HEK293 (cell line): Measurements from ENCODE around the gene NAA80.
A peak's percentile ranks its signal among the peaks of the same experiment; 100 is the strongest.

ENCODE experiments used
- CTCF ChIA-PET: fragments of 350-600 bp; formaldehyde crosslinking; extraction: SDS; loops from one replicate; lab custom pipeline; 2021; ENCODE audit warnings: antibody characterized with exemption; lab: Yijun Ruan, JAX
- POLR2A ChIA-PET: fragments of 300-600 bp; formaldehyde crosslinking; extraction: SDS; loops from one replicate; lab custom pipeline; 2020; ENCODE audit warnings: antibody characterized with exemption, inconsistent platforms; lab: Yijun Ruan, JAX
- H3K27ac ChIP-seq: fragments of 200-500 bp; sonication (Bioruptor generic); 2 replicates; pipeline ENCODE4 v1.5.1; 2014; ENCODE audit warnings: low read depth, low read length, control low read depth, inconsistent platforms; ENCODE audit errors: extremely low read depth
- H3K36me3 ChIP-seq, 2 experiments: fragments of 200-500 bp in 1 of 2; sonication (Bioruptor generic) in 1 of 2; 1 replicate in 1 of 2; 2 replicates in 1 of 2; pipeline ENCODE4 v1.5.1; 2014 to 2017; ENCODE audit warnings: inconsistent platforms in 2 of 2, low read length in 2 of 2; ENCODE audit not compliant: control insufficient read depth in 2 of 2, insufficient read depth in 1 of 2
- H3K4me1 ChIP-seq: fragments of 200-500 bp; sonication (Bioruptor generic); 2 replicates; pipeline ENCODE4 v1.5.1; 2014; ENCODE audit warnings: mild to moderate bottlenecking, low read length, inconsistent platforms; ENCODE audit not compliant: control insufficient read depth, insufficient read depth
- H3K4me3 ChIP-seq: 2 replicates; pipeline ENCODE4 v1.5.1; 2011; ENCODE audit warnings: low read depth, mild to moderate bottlenecking, control low read depth, low read length, moderate library complexity
- H3K9me3 ChIP-seq: fragments of 200-500 bp; sonication (Bioruptor generic); 2 replicates; pipeline ENCODE4 v1.5.1; 2014; ENCODE audit warnings: low read depth, low read length, inconsistent platforms; ENCODE audit not compliant: control insufficient read depth, insufficient read depth
- GLI2 ChIP-seq: fragments of 450-650 bp; formaldehyde crosslinking; IDR thresholded peaks from 2 replicates; pipeline ENCODE4; 2017; ENCODE audit warnings: missing biosample characterization, missing genetic modification characterization, low read depth, borderline replicate concordance
- GLIS1 ChIP-seq: fragments of 450-650 bp; formaldehyde crosslinking; IDR thresholded peaks from 2 replicates; pipeline ENCODE4 v1.5.1; 2016; ENCODE audit warnings: missing biosample characterization, missing genetic modification characterization
- HOXA7 ChIP-seq: sonication (generic); formaldehyde crosslinking; IDR thresholded peaks from 2 replicates; pipeline ENCODE4 v1.8.1; 2022; ENCODE audit warnings: missing genetic modification reagents, borderline replicate concordance
- KLF1 ChIP-seq: fragments of 450-650 bp; formaldehyde crosslinking; IDR thresholded peaks from 2 replicates; pipeline ENCODE4 v1.5.1; 2016; ENCODE audit warnings: missing biosample characterization, missing genetic modification characterization
- MEIS1 ChIP-seq: sonication (generic); formaldehyde crosslinking; IDR thresholded peaks from 2 replicates; pipeline ENCODE4 v1.8.1; 2022; ENCODE audit warnings: missing genetic modification reagents, mild to moderate bottlenecking, borderline replicate concordance
- PRDM4 ChIP-seq: fragments of 450-650 bp; formaldehyde crosslinking; IDR thresholded peaks from 2 replicates; pipeline ENCODE4 v1.5.1; 2017; ENCODE audit warnings: missing biosample characterization, missing genetic modification characterization
- RBAK ChIP-seq: fragments of 450-650 bp; formaldehyde crosslinking; IDR thresholded peaks from 2 replicates; pipeline ENCODE4 v1.5.1; 2016; ENCODE audit warnings: missing biosample characterization, missing genetic modification characterization
- REPIN1 ChIP-seq: fragments of 450-650 bp; formaldehyde crosslinking; IDR thresholded peaks from 2 replicates; pipeline ENCODE4 v1.5.1; 2017; ENCODE audit warnings: missing biosample characterization, missing genetic modification characterization, low read depth
- WT1 ChIP-seq: fragments of 450-650 bp; formaldehyde crosslinking; IDR thresholded peaks from 2 replicates; pipeline ENCODE4 v1.5.1; 2016; ENCODE audit warnings: missing biosample characterization, missing genetic modification characterization
- YY1 ChIP-seq: fragments of 450-650 bp; formaldehyde crosslinking; IDR thresholded peaks from 2 replicates; pipeline ENCODE4 v1.5.1; 2018; ENCODE audit warnings: missing biosample characterization, missing genetic modification characterization
- ZBTB1 ChIP-seq: fragments of 450-650 bp; formaldehyde crosslinking; IDR thresholded peaks from 2 replicates; pipeline ENCODE4 v1.5.1; 2016; ENCODE audit warnings: missing biosample characterization, missing genetic modification characterization
- ZBTB44 ChIP-seq: fragments of 450-650 bp; IDR thresholded peaks from 2 replicates; pipeline ENCODE4 v1.5.1; 2018; ENCODE audit warnings: missing biosample characterization, mild to moderate bottlenecking, missing genetic modification characterization
- ZIC2 ChIP-seq: fragments of 450-650 bp; formaldehyde crosslinking; IDR thresholded peaks from 2 replicates; pipeline ENCODE4 v1.5.1; 2016; ENCODE audit warnings: missing biosample characterization, missing genetic modification characterization
- ZNF146 ChIP-seq: fragments of 450-650 bp; formaldehyde crosslinking; IDR thresholded peaks from 2 replicates; pipeline ENCODE4 v1.5.1; 2016; ENCODE audit warnings: missing biosample characterization, missing genetic modification characterization
- ZNF16 ChIP-seq: fragments of 450-650 bp; formaldehyde crosslinking; IDR thresholded peaks from 2 replicates; pipeline ENCODE4 v1.5.1; 2016; ENCODE audit warnings: low read depth, missing biosample characterization, missing genetic modification characterization
- ZNF174 ChIP-seq: fragments of 450-650 bp; formaldehyde crosslinking; IDR thresholded peaks from 2 replicates; pipeline ENCODE4 v1.5.0; 2017; ENCODE audit warnings: missing biosample characterization, mild to moderate bottlenecking, missing genetic modification characterization
- ZNF23 ChIP-seq: fragments of 450-650 bp; formaldehyde crosslinking; IDR thresholded peaks from 2 replicates; pipeline ENCODE4 v1.5.1; 2016; ENCODE audit warnings: missing biosample characterization, missing genetic modification characterization, borderline replicate concordance
- ZNF341 ChIP-seq: fragments of 450-650 bp; formaldehyde crosslinking; IDR thresholded peaks from 2 replicates; pipeline ENCODE4; 2016; ENCODE audit warnings: low read depth, missing biosample characterization, missing genetic modification characterization
- ZNF394 ChIP-seq: fragments of 450-650 bp; formaldehyde crosslinking; IDR thresholded peaks from 2 replicates; pipeline ENCODE4 v1.5.1; 2016; ENCODE audit warnings: missing biosample characterization, missing genetic modification characterization, mild to moderate bottlenecking, moderate library complexity, borderline replicate concordance
- ZNF600 ChIP-seq: fragments of 450-650 bp; formaldehyde crosslinking; IDR thresholded peaks from 2 replicates; pipeline ENCODE4 v1.5.1; 2016; ENCODE audit warnings: missing biosample characterization, missing genetic modification characterization
- ZNF677 ChIP-seq: fragments of 450-650 bp; IDR thresholded peaks from 2 replicates; pipeline ENCODE4 v1.5.0; 2018; ENCODE audit warnings: missing biosample characterization, mild to moderate bottlenecking, missing genetic modification characterization, moderate library complexity
- ZNF768 ChIP-seq: fragments of 450-650 bp; formaldehyde crosslinking; IDR thresholded peaks from 2 replicates; pipeline ENCODE4 v1.5.1; 2018; ENCODE audit warnings: missing biosample characterization, mild to moderate bottlenecking, missing genetic modification characterization
- TF ChIP-seq, protein P1 (sequence below): fragments of 450-650 bp; formaldehyde crosslinking; IDR thresholded peaks from 2 replicates; pipeline ENCODE4 v1.5.1; 2016; ENCODE audit warnings: missing biosample characterization, missing genetic modification characterization

Gene NAA80

DNA sequence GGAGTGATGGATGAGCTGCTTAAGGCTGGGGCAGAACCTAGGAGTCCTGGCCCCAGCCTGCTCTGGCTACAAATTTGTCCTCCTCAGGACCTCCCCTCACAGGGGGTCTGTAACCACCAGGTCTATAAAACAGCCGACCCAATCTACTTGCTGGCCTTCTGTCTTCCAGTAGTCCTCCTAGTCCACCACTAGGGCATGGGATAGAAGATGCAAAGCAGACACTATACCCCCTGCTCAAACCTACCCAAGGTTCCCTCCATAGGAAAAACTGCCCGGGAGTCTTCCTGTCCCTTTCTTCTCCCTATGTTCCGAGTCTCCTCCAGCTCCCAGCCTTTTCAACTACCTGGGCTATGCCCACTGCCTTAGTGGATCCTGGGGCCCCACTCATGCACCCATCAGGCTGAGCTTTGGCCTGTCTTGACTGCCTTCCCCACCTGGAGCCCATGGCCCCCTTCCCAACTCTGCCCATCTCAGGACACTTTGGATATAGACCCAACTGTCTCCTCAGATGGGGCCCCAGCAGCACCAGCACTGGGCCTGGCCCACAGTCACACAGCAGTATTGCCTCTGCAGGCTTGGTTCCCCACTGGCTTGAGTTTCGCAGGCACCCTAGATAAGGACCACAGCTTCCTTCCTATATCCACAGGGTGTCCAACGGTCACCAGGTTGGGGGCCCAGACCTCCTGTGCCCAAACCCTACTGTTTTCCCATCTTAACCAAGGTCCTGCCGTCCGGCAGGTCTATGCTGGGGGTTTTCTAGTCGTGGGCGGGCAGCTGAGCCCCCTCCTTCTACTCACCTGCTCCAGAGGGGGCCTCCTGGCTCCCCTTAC, 1.1 kb downstream of the NAA80 start:
- no peak for TF ChIP-seq ZNF174 (tag by site-specific recombination)
- no peak for TF ChIP-seq YY1 (tag by site-specific recombination)
- no peak for TF ChIP-seq PRDM4
- TF ChIP-seq ZIC2 (tag by site-specific recombination), result peak; percentile 92
- TF ChIP-seq, all 188 proteins: peak for 1
- no peaks in the 10 kb centered on the region for H3K9me3 ChIP-seq
- ChIA-PET POLR2A (interaction anchor here (1.4 to 2.2 kb wide), 4 partner anchors 19 to 39 kb away, joined by 11 to 34 read pairs (median 14); partner anchors contain the start of gene TUSC2), CTCF (interaction anchor here (0.6 to 2.0 kb wide), 8 partner anchors 19 to 88 kb away, joined by 3 to 7 read pairs (median 4); partner anchors contain the start of gene HYAL2)
- H3K4me3 ChIP-seq, result peak overlapping the region; percentile 69
- H3K27ac ChIP-seq, result no peak overlapping the region
- H3K36me3 ChIP-seq, result peaks cover 0 to 4% of the 10 kb centered on the region in 2 experiments; a peak in 1 of 3 replicates
- H3K4me1 ChIP-seq, result no peaks in the 10 kb centered on the region

DNA sequence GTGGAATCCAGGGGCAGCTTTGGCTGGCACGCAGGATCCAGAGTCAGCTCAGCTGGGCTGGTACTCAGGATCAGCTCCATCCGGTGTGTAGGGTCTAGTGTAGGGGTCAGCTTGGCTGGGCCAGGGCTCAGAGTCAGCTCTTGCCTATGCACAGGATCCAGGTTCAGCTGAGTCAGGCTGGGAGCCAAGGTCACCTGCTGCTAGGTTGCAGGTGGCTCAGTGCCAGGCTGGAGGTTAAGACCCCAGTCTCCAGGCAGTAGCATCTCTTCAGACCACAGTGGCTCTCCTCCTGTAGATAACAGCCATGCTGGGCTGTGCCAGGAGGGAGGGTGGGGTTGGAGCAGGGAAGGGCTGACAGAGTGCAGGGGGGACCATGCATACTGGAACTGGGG, 1.8 kb downstream of the NAA80 start:
- TF ChIP-seq ZNF600 (tag by site-specific recombination) (no peak), ZNF341 (tag by site-specific recombination) (peak; percentile 31; the same call in 1 of the 2 replicates), ZNF146 (no peak), ZNF677 (no peak), ZNF16 (tag by site-specific recombination) (no peak), ZBTB1 (no peak), ZBTB44 (tag by site-specific recombination) (no peak), HOXA7 (CRISPR knock-in tag) (no peak)
- H3K27ac ChIP-seq, result no peak overlapping the region
- POLR2A ChIA-PET, result interaction anchor here (0.9 kb wide), 1 partner anchor 13 kb away, joined by 8 read pairs; no protein-coding TSS in a partner anchor
- peaks cover 0 to 4% of the 10 kb centered on the region in 2 experiments; a peak in 1 of 3 replicates for H3K36me3 ChIP-seq
- CTCF ChIA-PET, result interaction anchor here (0.9 to 1.8 kb wide), 2 partner anchors 24 to 25 kb away, joined by 3 to 7 read pairs; partner anchors contain the start of gene HYAL2
- H3K4me1 ChIP-seq, result no peaks in the 10 kb centered on the region
- no peak overlapping the region for H3K4me3 ChIP-seq
- H3K9me3 ChIP-seq, result no peaks in the 10 kb centered on the region

GRCh38 chr3:50296721-50297383, 2.4 kb downstream of the NAA80 start:
- CTCF ChIA-PET, result no interaction called here
- Histone ChIP-seq H3K9me3 (no peaks in the 10 kb centered on the region), H3K4me3 (no peak overlapping the region), H3K4me1 (no peaks in the 10 kb centered on the region), H3K27ac (no peak overlapping the region), H3K36me3 (peaks cover 0 to 4% of the 10 kb centered on the region in 2 experiments; a peak in 1 of 3 replicates)
- POLR2A ChIA-PET, result interaction anchor here (0.9 to 2.0 kb wide), 2 partner anchors 13 to 25 kb away, joined by 7 to 8 read pairs; partner anchors contain the start of gene HYAL2
- TF ChIP-seq, protein P1, sequence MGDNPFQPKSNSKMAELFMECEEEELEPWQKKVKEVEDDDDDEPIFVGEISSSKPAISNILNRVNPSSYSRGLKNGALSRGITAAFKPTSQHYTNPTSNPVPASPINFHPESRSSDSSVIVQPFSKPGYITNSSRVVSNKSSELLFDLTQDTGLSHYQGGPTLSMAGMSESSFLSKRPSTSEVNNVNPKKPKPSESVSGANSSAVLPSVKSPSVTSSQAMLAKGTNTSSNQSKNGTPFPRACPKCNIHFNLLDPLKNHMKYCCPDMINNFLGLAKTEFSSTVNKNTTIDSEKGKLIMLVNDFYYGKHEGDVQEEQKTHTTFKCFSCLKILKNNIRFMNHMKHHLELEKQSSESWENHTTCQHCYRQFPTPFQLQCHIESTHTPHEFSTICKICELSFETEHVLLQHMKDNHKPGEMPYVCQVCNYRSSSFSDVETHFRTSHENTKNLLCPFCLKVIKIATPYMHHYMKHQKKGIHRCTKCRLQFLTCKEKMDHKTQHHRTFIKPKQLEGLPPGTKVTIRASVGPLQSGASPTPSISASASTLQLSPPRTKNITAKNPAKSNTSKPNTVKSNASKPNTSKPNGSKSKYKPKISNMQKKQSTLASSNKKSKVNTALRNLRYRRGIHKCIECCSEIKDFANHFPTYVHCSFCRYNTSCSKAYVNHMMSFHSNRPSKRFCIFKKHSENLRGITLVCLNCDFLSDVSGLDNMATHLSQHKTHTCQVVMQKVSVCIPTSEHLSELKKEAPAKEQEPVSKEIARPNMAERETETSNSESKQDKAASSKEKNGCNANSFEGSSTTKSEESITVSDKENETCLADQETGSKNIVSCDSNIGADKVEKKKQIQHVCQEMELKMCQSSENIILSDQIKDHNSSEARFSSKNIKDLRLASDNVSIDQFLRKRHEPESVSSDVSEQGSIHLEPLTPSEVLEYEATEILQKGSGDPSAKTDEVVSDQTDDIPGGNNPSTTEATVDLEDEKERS (tag by site-specific recombination), result no peak
- TF ChIP-seq ZNF23 (tag by site-specific recombination) (no peak), KLF1 (tag by site-specific recombination) (no peak), GLIS1 (tag by site-specific recombination) (no peak), MEIS1 (no peak), WT1 (tag by site-specific recombination) (no peak), RBAK (tag by site-specific recombination) (no peak), ZNF768 (tag by site-specific recombination) (no peak), ZNF394 (tag by site-specific recombination) (no peak), REPIN1 (tag by site-specific recombination) (no peak), GLI2 (tag by site-specific recombination) (no peak)
